CD4-positive, alpha-beta T cell treated with Interleukin-17A for 4 hours (primary cell): ENCODE data around the gene LDB2.
"Not testable (repeated sequence)": the region's sequence is repeated elsewhere in the genome, so short reads cannot be mapped to it uniquely, and the experiment has no call there.

ENCODE experiments used
- DNase-seq: peaks from one replicate; pipeline ENCODE4 v3.0.0-alpha.2; 2020; ENCODE audit warnings: mixed read lengths

The LDB2 gene

GRCh38 chr4:16530688-16531635 lies 367.5 kb downstream of the LDB2 start:
- DNase-seq, result no peak

GRCh38 chr4:16524911-16525554 lies 373.4 kb downstream of the LDB2 start:
- no peak for DNase-seq

GRCh38 chr4:16524406-16524805 lies 374.0 kb downstream of the LDB2 start:
- DNase-seq, result no peak

- not testable (repeated sequence) for DNase-seq
Measured at GRCh38 chr4:16523526-16523925, 374.9 kb downstream of the LDB2 start.

- DNase-seq, result no peak
Measured at GRCh38 chr4:16521156-16521915, 377.1 kb downstream of the LDB2 start.

GRCh38 chr4:16516796-16517439 lies 381.5 kb downstream of the LDB2 start:
- DNase-seq, result no peak

GRCh38 chr4:16513876-16514275 lies 384.6 kb downstream of the LDB2 start:
- DNase-seq, result no peak

GRCh38 chr4:16508968-16509367 lies 389.5 kb downstream of the LDB2 start:
- DNase-seq, result no peak

GRCh38 chr4:16505726-16506125 lies 392.7 kb downstream of the LDB2 start:
- no peak for DNase-seq

GRCh38 chr4:16505267-16505666 lies 393.2 kb downstream of the LDB2 start:
- no peak for DNase-seq

GRCh38 chr4:16503421-16504100 lies 394.9 kb downstream of the LDB2 start:
- DNase-seq, result no peak

- DNase-seq, result no peak
Measured at GRCh38 chr4:16498978-16499377, 399.5 kb downstream of the LDB2 start.

GRCh38 chr4:16496501-16496900 lies 401.9 kb downstream of the LDB2 start:
- no peak for DNase-seq

- DNase-seq, result no peak
Measured at GRCh38 chr4:16492872-16493271, 405.6 kb downstream of the LDB2 start.

- no peak for DNase-seq
Measured at GRCh38 chr4:16489226-16489625, 409.2 kb downstream of the LDB2 start.

GRCh38 chr4:16488084-16488483 lies 410.4 kb downstream of the LDB2 start:
- no peak for DNase-seq

- no peak for DNase-seq
Measured at GRCh38 chr4:16484711-16485110, 413.7 kb downstream of the LDB2 start.

- no peak for DNase-seq
Measured at GRCh38 chr4:16483540-16483939, 414.9 kb downstream of the LDB2 start.

GRCh38 chr4:16480011-16480410 lies 418.4 kb downstream of the LDB2 start:
- no peak for DNase-seq

- no peak for DNase-seq
Measured at GRCh38 chr4:16472537-16472936, 425.9 kb downstream of the LDB2 start.

GRCh38 chr4:16467061-16467460 lies 431.4 kb downstream of the LDB2 start:
- no peak for DNase-seq

- DNase-seq, result no peak
Measured at GRCh38 chr4:16466581-16466980, 431.9 kb downstream of the LDB2 start.
